GM12874 (cell line): ENCODE data around the gene TMEM100.

Source experiments
- CTCF ChIP-seq: IDR thresholded peaks from 2 replicates; pipeline ENCODE4 v1.5.1; 2011; ENCODE audit warnings: low read depth, mild to moderate bottlenecking, control low read depth, low read length, moderate library complexity; ENCODE audit not compliant: insufficient read depth

TMEM100 gene

DNA sequence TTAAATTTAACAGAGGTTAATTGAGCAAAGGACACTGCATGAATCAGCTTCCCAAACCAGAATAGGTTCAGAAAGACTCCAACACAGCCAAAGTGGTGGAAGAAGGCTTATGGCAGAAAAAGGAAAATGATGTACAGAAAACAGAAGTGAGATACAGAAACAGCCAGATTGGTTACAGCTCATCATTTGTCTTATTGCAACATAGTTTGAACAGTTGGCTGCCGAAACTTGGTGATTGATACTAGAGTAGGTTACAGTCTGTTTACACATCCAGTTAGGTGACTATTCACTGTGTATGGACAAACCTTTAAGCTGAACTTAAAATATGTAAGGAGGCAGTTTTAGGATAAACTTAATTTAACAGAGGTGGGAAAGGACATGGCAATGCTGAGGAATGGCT lies 18.3 kb downstream of the TMEM100 start:
- no peak for TF ChIP-seq CTCF

DNA sequence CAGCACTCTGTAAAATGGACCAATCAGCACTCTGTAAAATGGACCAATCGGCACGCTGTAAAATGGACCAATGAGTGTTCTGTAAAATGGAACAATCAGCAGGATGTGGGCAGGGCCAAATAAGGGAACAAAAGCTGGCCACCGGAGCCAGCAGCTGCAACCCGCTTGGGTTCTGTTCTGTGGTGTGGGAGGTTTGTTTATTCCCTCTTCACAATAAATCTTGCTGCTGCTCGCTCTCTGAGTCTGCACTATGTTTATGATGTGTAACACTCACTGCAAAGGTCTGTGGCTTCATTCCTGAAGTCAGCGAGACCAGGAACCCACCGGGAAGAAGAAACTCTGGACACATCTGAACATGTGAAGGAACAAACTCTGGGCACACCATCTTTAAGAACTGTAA lies 20.5 kb downstream of the TMEM100 start:
- TF ChIP-seq CTCF, result no peak

- no peak for TF ChIP-seq CTCF
These were observed 23.3 kb downstream of the TMEM100 start for GRCh38 chr17:55699181-55699860.

DNA sequence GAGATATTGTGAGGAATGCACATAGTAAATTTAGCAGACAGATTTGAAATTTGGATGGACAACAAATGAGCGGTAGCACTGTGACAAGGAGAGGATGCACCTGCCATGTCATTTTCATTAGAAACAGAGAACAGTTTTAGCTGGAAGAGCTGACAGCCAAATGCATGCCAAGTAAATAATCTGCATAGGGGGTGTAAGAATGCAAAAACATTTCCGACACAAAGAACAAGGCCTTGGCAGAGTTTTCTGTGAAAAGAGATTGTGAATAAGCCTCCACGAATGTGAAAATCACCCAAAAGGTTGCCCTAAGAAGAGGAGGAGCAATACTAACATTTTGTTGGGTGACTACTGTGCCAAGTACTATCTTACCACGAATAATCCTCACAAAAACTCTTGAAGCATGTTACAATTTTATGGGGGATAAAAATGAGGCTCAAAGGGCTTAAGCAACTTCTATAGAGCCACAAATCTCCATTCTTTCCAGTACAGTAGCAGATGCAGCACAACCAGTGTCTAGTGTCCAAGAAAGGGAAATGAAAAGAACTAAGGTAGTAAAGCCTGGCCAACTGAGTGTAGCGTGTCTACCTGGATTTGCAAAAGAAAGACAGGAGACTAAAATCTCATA lies 28.3 kb downstream of the TMEM100 start:
- no peak for TF ChIP-seq CTCF

DNA sequence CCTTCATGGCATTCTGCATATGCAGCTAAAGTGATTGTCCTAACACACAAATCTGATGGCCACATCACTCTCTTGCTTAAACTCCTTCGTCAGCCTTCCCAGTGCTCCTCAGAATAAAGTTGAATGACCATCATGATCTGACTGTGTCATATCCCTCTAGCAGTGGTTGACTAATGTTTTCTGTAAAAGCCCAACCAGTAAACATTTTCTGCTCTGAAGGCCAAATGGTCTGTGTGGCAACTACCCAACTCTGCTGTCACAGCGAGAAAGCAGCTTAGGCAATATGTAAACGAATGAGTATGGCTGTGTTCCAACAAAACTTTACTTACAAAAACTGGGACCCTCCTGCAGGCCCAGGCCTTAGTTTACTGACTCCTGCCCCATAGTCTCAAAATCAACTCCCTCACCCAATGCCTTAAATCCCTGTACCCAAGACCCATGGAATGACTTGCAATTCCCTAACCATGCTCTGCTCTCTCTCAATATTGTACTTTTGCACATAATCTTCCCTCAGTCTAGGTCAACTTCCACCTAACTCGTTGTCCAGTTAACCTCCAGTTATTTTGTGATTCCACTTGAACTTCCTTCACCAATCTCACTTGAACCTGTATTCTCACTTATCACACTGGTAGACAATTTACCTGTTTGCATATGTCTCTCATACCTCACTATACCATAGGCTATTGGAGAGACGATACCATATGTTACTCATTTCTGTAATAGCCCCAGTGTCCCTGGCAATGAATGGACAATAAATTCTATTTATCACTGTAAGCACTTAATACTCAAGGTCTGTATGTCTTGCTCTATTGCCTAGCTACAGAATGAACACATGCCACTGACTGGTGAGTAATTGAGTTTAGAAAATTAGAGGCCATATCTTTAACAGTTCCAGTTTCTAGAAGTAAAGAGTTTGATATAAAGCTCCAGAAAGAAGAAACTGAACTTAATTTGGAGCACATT lies 29.1 kb downstream of the TMEM100 start:
- no peak for TF ChIP-seq CTCF

- no peak for TF ChIP-seq CTCF
These were observed 30.4 kb downstream of the TMEM100 start for GRCh38 chr17:55692276-55692675.

- no peak for TF ChIP-seq CTCF
These were observed 31.0 kb downstream of the TMEM100 start for GRCh38 chr17:55691666-55692065.
